Activated CD8-positive, alpha-beta T cell treated with anti-CD3 and anti-CD28 coated beads for 36 hours (primary cell): ENCODE measurements around the gene CLEC5A. TPM values are rescaled to one million over a fixed set of nuclear protein-coding genes. Genes with fewer than 3 reads are reported as not detected.

Source experiments
- ATAC-seq: fragments of 200-7000 bp; cut with Tn5 transposase; one replicate; pipeline ENCODE4 v1.10.0; 2021; ENCODE audit warnings: mild to moderate bottlenecking, moderate library complexity
- CTCF ChIA-PET: fragments of 350-600 bp; sonication (Branson Sonifier 250); formaldehyde crosslinking; loops from one replicate; lab custom pipeline; 2021; ENCODE audit warnings: antibody characterized with exemption; lab: Charles Lee
- POLR2A ChIA-PET: fragments of 350-600 bp; sonication (Branson Sonifier 250); formaldehyde crosslinking; loops from one replicate; lab custom pipeline; 2021; ENCODE audit warnings: antibody characterized with exemption; lab: Charles Lee
- DNase-seq: peaks from one replicate; pipeline ENCODE4 v3.0.0-alpha.2; 2020
- H3K27ac Mint-ChIP-seq: one replicate; pipeline ENCODE4 v1.8.0; 2021; ENCODE audit warnings: mild to moderate bottlenecking, mixed read lengths
- H3K27me3 Mint-ChIP-seq: one replicate; pipeline ENCODE4 v1.8.0; 2021; ENCODE audit warnings: mixed read lengths
- H3K36me3 Mint-ChIP-seq: one replicate; pipeline ENCODE4 v1.8.0; 2021; ENCODE audit warnings: low read depth, mixed read lengths
- H3K4me1 Mint-ChIP-seq: one replicate; pipeline ENCODE4 v1.8.0; 2021; ENCODE audit warnings: low read depth, mixed read lengths
- H3K4me3 Mint-ChIP-seq: one replicate; pipeline ENCODE4 v1.8.0; 2021; ENCODE audit warnings: mild to moderate bottlenecking, moderate library complexity, mixed read lengths
- H3K9me3 Mint-ChIP-seq: one replicate; pipeline ENCODE4 v1.8.0; 2021; ENCODE audit warnings: mixed read lengths
- CTCF ChIP-seq: fragments of 200-600 bp; IDR thresholded peaks from one replicate; pipeline ENCODE4 v1.8.0; 2022; ENCODE audit warnings: antibody characterized with exemption, mild to moderate bottlenecking
- intact Hi-C: fragments of 100-400 bp; cut with micrococcal nuclease; formaldehyde crosslinking; loops from one replicate; pipeline ENCODE4 v1.10.0; 2022
- total RNA-seq, 2 experiments: library from RNA; stranded (reverse); gene quantifications; one replicate each; pipeline ENCODE4 v1.2.3, GENCODE V29; 2021

CLEC5A gene
- total RNA-seq, 2 experiments from 2014 or later = not detected

- CTCF ChIA-PET = no interaction called here
- intact Hi-C loops = no loop called here
- no peak overlapping the region for H3K27ac Mint-ChIP-seq
- peaks cover 23% of the 10 kb centered on the region for H3K9me3 Mint-ChIP-seq
- H3K36me3 Mint-ChIP-seq = no peaks in the 10 kb centered on the region
- POLR2A ChIA-PET = interaction anchor here (0.7 kb wide), 1 partner anchor 1007 kb away, joined by 3 read pairs; no protein-coding TSS in a partner anchor
- peaks cover 3% of the 10 kb centered on the region for H3K4me1 Mint-ChIP-seq
- no peak overlapping the region for H3K4me3 Mint-ChIP-seq
- ATAC-seq = no peak
- peaks cover 1% of the 10 kb centered on the region for H3K27me3 Mint-ChIP-seq
- TF ChIP-seq CTCF = no peak
- no peak for DNase-seq
Measured at GRCh38 chr7:141943846-141944245, 2.9 kb downstream of the CLEC5A start.

GRCh38 chr7:141941075-141941474 is 5.7 kb downstream of the CLEC5A start:
- Mint-ChIP-seq H3K36me3 (no peaks in the 10 kb centered on the region), H3K27me3 (peaks cover 3% of the 10 kb centered on the region), H3K9me3 (peaks cover 25% of the 10 kb centered on the region), H3K4me1 (peaks cover 3% of the 10 kb centered on the region), H3K4me3 (no peak overlapping the region), H3K27ac (no peak overlapping the region)
- intact Hi-C loops = no loop called here
- no peak for DNase-seq
- CTCF ChIA-PET = no interaction called here
- ATAC-seq = no peak
- TF ChIP-seq CTCF = no peak
- POLR2A ChIA-PET = no interaction called here

- intact Hi-C loops = no loop called here
- no peak for TF ChIP-seq CTCF
- Mint-ChIP-seq H3K36me3 (no peaks in the 10 kb centered on the region), H3K27me3 (peaks cover 4% of the 10 kb centered on the region), H3K27ac (no peak overlapping the region), H3K4me1 (no peaks in the 10 kb centered on the region), H3K9me3 (peaks cover 4% of the 10 kb centered on the region), H3K4me3 (no peak overlapping the region)
- POLR2A ChIA-PET = no interaction called here
- CTCF ChIA-PET = no interaction called here
- ATAC-seq (no peak), DNase-seq (no peak)
Measured at GRCh38 chr7:141930211-141930610, 16.6 kb downstream of the CLEC5A start.

- ATAC-seq (no peak), DNase-seq (no peak)
- intact Hi-C loops = no loop called here
- POLR2A ChIA-PET = no interaction called here
- TF ChIP-seq CTCF = no peak
- no peaks in the 10 kb centered on the region for H3K36me3 Mint-ChIP-seq
- no peak overlapping the region for H3K4me3 Mint-ChIP-seq
- H3K4me1 Mint-ChIP-seq = no peaks in the 10 kb centered on the region
- H3K27me3 Mint-ChIP-seq = no peaks in the 10 kb centered on the region
- H3K9me3 Mint-ChIP-seq = peaks cover 4% of the 10 kb centered on the region
- no peak overlapping the region for H3K27ac Mint-ChIP-seq
- CTCF ChIA-PET = no interaction called here
Measured at GRCh38 chr7:141928845-141929195, 18.0 kb downstream of the CLEC5A start.

GRCh38 chr7:141928146-141928844 is 18.5 kb downstream of the CLEC5A start:
- no peak for DNase-seq
- no peak for ATAC-seq
- Mint-ChIP-seq H3K36me3 (no peaks in the 10 kb centered on the region), H3K27me3 (no peaks in the 10 kb centered on the region), H3K4me1 (no peaks in the 10 kb centered on the region), H3K4me3 (no peak overlapping the region), H3K27ac (no peak overlapping the region), H3K9me3 (peaks cover 4% of the 10 kb centered on the region)
- POLR2A ChIA-PET = no interaction called here
- no peak for TF ChIP-seq CTCF
- CTCF ChIA-PET = no interaction called here
- intact Hi-C loops = no loop called here
